ENCODE measurements around the gene CIDEB.
A peak's percentile ranks its signal among the peaks of the same experiment; 100 is the strongest.
"Not testable (repeated sequence)": the region's sequence is repeated elsewhere in the genome, so short reads cannot be mapped to it uniquely, and the experiment has no call there.

Gene CIDEB

DNA sequence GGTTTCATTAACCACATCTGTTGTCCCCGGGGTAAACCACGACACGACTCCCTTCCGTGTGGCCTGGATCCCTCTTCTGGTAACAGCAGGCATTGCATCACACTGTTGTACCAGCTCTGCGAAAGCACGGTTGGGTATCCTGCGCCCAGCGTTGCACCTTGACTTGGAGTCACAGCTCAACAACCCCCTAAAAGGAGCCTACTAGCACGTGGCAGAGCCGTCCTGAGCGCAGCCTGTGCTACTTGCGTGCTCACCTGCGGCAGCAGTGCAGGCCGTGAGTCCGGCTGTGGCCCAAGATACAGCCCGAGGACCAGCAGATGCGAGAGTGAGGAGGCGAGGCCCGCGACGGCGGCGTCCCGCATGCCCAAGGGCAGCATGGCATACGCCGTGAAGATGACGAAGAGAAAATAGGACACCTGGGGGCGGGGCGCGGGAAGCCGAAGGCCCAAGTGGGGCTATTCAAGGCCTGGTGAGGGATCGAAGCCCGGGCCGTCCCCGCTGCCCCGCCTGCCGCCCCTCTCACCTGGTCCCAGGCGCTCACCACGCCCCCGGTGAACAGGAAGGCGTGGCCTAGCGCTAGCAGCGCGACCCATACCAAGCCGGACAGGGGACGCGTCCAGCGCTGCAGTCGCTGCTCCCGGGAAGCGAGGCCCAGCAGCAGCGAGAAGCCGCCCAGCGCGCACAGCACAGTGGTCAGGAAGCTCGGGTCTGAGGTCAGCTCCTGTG lies 24.7 kb upstream of the CIDEB start:
- DNase-seq (ENCODE audit: low spot score) (peak; percentile 7), FAIRE-seq (no peak)

DNA sequence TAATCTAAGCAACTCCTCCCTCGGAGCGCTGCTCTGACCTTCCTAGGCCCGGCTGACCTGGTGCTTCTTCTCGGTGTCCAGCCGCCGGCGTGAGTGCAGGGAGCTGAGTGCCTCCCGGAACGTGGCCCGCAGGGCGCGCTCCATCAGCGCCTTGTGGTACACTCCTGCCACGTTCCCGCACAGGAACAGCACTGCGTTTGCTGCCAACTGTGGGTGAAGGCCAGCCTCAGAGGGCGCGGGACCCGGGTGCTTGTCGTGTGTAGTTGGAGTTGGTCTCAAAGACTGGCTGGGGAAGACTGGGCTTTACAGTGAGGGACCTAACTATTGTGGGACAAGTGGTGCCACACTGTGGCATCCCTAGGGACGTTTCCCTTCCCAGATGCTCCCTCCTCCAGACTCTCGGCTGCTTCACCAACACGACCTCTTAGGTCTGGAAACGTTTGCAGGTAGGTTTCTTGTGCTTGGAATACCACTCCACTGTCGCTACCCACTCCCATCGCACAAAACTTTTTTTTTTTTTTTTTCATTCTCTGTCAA lies 24.0 kb upstream of the CIDEB start:
- no peak for DNase-seq (ENCODE audit: low spot score)
- no peak for FAIRE-seq

DNA sequence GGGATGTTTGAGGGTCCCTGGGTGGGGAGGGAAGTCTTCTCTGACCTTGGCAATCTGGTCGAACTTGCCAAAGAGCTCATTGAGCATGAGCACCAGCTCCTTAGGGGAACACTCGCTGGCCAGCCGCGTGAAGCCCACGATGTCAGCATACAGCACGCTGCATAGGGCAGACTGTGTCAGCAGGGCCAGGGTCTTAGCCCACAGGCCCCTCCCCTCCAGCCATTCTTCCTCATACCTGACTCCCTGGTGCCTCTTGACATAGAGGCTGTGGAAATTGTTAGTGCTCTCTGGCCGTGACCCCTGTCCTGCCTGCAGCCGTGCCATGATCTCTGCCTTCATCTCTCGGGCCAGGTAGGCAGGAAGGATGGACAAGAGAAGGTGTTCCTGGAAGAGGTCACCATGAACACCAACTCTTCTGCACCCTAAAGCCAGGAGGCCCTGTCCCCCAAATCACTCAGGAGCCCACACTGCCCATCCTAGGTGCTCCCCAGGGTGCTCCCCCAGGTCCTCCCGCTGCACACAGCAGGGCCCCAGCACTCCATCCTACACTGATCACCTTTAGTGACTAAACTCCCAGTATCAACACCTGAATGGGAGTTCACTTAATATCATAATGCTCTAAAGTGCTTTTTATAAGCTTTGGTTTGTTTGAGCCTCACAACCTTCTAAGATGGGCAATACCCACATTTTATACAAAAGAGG lies 23.3 kb upstream of the CIDEB start:
- FAIRE-seq: no peak

DNA sequence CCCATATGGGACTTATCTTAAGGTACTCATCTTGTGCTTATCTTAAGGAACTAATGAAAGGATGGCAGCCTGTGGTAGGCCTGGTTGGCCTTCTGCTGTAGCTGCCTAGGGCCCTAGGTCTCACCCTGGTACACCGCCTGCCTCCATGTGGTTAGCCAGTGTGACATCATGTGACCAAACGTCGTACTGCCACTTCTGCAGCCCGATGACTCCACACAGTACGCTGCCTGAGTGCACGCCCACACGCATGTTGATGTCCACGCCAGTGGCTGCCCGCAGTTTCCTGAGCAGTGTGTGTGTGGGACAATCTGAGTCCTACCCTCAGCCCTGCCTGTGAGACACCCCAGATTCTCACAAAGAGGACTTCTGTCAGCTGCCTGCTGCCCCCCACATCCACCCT lies 22.0 kb upstream of the CIDEB start:
- FAIRE-seq: no peak
- no peak for DNase-seq (ENCODE audit: low spot score)

More for the DNA sequence above, 23.3 kb upstream of the CIDEB start:
- no peak for DNase-seq (ENCODE audit: low spot score)

DNA sequence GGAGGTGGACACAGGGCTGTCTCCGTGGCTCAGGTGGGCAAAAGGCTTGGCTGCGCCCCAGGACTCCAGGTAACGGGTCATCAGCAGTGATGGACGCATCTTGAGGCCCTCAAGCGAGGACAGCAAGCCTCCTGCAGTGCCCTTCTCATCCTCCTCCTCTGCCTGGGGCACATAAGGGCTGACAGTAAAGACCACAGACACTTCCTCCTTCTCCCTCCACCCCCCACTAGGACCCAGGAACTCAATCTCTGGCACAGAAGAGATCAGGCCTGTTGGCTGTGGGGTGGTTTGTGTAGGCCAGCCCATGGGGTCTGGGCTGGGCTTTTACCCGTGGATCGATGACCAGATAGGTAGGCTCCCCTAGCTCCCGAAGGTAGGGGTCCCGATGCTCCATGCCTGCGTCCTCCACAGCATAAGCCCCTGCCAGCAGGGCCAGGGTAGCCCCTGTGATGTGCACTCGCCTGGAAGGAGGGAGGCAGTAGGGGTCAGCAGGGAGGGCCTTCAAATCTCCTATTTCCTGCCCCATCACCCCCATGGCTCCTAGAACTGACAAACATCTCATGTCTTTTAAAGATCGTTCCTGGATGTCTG lies 21.4 kb upstream of the CIDEB start:
- FAIRE-seq: no peak
- DNase-seq (ENCODE audit: low spot score): no peak

DNA sequence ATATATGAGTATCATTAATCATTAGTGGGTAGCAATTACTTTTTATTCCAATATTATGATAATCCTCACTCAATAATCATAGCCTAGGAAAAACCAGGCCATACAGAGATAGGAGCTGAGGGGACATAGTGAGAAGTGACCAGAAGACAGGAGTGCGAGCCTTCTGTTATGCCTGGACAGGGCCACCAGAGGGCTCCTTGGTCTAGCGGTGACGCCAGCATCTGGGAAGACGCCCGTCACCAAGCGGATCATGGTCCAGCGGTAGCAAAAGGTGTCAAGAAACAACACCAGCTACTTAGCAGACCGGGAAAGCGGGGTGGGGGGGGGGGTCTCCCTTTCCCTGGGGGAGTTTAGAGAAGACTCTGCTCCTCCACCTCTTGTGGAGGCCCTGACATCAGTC lies 20.1 kb upstream of the CIDEB start:
- not testable (repeated sequence) for DNase-seq (ENCODE audit: low spot score); FAIRE-seq

DNA sequence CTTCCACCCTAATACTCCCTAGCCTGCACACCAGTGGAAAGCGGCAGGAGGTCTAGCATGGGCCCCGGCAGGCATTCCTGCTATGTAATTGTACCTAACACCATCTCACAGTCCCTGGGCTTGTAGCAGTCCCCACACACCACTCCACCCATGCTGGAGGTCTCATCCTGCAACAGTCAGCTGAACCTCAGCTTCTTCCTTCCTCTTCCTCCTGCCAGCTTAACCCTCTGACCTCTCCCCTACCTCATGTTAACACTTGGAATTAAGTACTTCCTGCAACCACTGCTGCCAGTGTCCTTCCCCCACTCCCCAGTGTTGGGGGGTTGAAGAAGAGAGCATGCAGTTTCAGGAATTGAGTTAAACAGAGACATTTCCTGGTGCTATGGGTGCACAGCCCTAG lies 19.5 kb upstream of the CIDEB start:
- FAIRE-seq (no peak), DNase-seq (ENCODE audit: low spot score) (no peak)

DNA sequence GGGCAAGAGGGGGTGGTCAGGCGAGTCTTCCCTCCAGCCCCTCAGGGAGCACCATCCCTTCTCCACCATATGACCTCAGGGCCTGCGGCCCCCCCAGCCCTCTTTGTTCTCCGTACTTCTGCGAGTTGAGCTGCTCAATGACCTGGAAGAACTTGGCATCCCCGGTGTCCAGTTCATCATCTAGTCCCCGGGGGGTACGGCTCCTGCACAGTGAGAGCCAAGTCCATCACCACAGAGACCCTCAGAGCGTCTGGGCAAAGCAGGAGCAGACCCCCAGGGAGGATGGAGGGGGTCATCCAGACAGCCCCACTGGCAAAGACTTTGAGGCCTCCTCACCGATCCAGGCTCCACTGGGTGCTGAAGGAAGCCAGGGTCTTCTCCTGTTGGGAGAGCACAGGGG lies 18.2 kb upstream of the CIDEB start:
- FAIRE-seq (no peak), DNase-seq (ENCODE audit: low spot score) (no peak)

DNA sequence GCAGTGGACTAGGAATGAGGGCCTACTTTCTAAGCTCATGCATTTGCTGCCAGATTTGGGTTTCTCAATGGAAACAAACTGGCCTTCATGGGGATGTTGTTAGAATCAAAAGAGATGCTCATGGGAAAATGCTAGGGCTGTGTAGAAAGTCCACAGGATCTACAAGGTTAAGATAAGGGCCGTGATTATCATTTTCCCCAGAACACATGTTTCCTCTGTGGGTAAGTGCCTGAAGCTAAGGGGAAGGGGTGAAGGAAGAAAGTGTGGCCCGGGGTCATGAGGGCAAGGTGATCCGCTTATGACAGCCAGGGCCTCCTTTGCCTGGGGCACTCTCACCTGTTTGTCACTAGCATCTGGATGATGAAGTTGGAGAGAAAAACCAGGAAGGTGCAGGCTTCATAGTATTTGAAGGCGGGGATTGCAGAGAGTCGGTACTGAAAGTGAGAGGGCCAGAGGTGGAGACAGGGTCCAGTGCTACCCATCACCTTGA lies 17.3 kb upstream of the CIDEB start:
- FAIRE-seq (no peak), DNase-seq (ENCODE audit: low spot score) (no peak)

DNA sequence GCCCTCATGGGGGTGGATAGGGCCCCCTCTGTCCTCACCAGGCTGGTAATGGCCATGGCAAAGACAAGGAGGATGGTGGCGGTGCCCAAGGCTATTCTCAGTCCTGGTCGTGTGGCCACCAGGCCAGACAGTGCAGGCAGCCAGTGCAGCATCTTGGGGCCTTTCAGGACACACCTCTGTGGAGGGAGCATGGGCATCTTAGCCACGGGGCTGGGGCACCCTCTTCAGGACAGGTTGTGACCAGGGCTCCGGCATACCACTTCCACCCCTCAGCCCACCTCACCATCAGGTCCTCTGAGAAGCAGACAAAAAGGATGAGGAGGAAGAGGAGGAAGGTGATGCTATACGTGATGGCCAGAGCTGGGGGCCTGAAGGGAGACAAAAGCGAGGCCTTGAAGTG lies 16.2 kb upstream of the CIDEB start:
- no peak for FAIRE-seq

DNA sequence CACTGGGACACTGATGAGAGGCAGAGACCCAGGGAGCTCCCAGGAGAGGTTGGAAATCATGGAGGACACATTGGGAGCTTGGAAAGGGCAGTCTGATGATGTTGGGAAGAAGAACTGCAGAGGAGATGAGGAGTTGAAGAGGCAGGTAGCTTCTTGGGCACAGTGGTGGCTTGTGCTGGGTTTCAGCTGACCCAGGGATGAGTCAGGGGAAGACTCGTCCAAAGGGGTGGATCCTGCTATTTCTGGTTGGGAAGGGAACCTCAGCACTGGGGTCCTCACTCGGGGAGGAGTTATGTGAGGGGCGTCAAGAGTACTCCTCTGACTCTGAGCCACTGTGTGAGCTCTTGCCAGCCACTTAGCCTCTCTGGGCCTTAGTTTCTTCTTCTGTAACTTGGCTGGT lies 15.6 kb upstream of the CIDEB start:
- FAIRE-seq: no peak

More for the DNA sequence above, 16.2 kb upstream of the CIDEB start:
- DNase-seq (ENCODE audit: low spot score): no peak

DNA sequence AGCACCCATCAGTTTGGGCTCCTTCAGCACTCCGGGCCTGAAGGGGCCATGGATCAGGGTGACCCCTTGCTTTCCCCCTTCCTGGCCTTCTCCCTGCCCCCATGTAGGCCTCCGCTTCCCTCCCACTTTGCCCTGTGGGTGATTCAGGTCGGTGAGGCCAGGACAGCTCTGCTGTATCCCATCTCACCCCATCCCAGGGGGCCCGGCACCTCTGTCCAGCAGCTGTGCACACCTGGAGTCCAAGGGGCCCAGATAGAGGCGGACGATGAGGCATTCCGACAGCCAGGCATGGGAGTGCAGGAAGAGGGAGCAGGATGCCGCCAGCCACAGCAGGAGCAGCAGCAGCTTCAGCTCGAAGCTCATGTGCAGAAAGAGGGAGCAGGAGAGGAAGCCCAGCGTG lies 14.9 kb upstream of the CIDEB start:
- DNase-seq (ENCODE audit: low spot score) (no peak), FAIRE-seq (no peak)

More for the DNA sequence above, 15.6 kb upstream of the CIDEB start:
- no peak for DNase-seq (ENCODE audit: low spot score)

DNA sequence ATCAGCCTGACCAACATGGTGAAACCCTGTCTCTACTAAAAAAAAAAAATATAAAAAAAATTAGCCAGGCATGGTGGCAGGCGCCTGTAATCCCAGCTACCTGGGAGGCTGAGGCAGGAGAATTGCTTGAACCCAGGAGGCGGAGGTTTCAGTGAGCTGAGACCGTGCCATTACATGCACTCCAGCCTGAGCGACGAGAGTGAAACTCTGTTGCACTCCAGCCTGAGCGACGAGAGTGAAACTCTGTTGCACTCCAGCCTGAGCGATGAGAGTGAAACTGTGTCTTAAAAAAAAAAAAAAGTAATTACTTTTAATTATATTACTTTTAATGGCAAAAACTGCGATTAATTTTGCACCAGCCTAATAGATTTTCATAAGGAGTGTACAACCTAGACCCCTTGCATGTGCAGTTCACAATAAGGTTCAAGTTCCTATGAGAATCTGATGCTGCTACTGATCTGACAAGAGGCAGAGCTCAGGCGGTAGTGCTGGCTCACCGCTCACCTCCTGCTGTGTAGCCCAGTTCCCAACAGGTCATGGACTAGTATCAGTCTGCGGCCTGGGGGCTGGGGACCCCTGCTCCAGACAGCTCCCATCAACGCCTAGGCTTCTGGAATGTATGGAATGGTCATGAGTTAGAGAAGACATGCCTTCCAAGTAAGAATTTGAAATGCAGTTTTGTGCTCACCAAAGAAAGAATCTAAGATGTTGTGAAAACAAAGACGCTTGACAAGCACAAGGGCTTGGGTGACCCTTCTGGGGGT lies 13.6 kb upstream of the CIDEB start:
- DNase-seq (ENCODE audit: low spot score) (no peak), FAIRE-seq (no peak)

DNA sequence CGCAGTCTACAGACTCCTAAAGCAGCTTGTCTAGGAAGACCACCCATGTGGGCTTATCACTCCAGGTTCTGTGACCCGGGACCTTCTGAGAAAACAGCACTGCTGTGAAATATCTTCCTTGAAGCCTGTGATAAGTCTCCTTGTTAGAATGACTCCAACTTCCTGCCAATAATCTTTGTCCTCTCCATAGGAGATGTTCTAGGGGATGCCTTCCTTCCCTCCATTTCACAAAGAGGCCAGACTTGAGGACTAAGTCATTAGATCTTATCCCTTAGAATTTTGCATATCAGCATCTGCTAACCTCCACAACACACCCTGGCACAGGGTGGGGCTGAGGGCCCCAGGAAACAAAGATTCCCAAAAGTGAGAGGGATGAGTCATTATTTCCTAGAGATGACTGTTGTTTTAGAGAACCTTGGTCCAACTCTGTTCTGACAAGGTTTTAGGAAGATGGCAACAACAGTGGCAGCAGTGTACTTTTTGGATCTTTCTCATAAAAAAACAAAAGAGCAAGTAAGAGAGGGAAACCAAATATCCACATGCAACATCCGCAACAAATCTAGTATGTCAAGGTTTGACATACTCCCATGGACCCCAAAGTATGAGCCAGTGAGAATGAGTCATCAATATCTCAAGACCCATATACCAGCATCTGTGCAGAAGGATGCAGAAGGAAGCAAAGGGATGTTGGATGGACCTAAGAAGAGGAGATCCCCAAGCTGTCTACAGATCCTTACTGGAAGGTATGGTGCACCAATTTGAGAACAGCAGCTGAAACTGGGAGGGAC lies 9.6 kb upstream of the CIDEB start:
- FAIRE-seq: no peak
- DNase-seq (ENCODE audit: low spot score): no peak

DNA sequence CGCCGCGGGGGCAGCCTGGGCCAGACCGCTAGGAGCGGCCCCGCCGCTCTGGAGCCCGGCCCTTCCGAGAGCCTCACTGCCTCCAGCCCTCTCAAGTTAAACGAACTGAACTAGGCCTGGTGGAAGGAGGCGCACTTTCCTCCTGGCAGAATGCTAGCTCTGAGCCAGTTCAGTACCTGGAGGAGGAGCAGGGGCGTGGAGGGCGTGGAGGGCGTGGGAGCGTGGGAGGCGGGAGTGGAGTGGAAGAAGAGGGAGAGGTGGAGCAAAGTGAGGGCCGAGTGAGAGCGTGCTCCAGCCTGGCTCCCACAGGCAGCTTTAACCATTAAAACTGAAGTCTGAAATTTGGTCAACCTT lies 8.8 kb upstream of the CIDEB start:
- FAIRE-seq: no peak

DNA sequence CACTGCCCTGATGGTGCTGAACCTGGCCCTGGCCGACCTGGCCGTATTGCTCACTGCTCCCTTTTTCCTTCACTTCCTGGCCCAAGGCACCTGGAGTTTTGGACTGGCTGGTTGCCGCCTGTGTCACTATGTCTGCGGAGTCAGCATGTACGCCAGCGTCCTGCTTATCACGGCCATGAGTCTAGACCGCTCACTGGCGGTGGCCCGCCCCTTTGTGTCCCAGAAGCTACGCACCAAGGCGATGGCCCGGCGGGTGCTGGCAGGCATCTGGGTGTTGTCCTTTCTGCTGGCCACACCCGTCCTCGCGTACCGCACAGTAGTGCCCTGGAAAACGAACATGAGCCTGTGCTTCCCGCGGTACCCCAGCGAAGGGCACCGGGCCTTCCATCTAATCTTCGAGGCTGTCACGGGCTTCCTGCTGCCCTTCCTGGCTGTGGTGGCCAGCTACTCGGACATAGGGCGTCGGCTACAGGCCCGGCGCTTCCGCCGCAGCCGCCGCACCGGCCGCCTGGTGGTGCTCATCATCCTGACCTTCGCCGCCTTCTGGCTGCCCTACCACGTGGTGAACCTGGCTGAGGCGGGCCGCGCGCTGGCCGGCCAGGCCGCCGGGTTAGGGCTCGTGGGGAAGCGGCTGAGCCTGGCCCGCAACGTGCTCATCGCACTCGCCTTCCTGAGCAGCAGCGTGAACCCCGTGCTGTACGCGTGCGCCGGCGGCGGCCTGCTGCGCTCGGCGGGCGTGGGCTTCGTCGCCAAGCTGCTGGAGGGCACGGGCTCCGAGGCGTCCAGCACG lies 8.2 kb upstream of the CIDEB start:
- FAIRE-seq: no peak
- DNase-seq (ENCODE audit: low spot score): no peak

More for the DNA sequence above, 8.8 kb upstream of the CIDEB start:
- no peak for DNase-seq (ENCODE audit: low spot score)

DNA sequence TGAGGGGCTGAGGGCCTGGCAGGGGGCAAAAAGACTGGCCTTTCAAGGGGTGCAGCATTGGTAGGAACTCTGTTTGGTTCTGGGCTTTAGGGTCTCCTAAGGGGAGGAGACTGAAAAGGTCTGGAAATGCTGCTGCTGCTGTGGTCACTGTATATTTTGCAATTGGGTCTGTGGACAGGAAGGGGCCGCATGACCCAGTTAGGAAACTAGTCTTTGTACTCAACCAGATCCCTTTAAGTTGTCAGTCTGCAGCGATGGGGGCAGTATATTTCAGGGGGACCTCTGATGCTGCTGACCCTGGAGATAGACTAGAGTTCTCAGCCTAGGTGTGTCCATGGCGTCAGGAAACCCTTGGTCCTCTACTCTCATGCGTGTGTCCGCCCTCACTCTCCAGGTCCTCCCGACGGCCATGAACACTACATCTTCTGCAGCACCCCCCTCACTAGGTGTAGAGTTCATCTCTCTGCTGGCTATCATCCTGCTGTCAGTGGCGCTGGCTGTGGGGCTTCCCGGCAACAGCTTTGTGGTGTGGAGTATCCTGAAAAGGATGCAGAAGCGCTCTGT lies 7.5 kb upstream of the CIDEB start:
- no peak for FAIRE-seq
- no peak for DNase-seq (ENCODE audit: low spot score)

DNA sequence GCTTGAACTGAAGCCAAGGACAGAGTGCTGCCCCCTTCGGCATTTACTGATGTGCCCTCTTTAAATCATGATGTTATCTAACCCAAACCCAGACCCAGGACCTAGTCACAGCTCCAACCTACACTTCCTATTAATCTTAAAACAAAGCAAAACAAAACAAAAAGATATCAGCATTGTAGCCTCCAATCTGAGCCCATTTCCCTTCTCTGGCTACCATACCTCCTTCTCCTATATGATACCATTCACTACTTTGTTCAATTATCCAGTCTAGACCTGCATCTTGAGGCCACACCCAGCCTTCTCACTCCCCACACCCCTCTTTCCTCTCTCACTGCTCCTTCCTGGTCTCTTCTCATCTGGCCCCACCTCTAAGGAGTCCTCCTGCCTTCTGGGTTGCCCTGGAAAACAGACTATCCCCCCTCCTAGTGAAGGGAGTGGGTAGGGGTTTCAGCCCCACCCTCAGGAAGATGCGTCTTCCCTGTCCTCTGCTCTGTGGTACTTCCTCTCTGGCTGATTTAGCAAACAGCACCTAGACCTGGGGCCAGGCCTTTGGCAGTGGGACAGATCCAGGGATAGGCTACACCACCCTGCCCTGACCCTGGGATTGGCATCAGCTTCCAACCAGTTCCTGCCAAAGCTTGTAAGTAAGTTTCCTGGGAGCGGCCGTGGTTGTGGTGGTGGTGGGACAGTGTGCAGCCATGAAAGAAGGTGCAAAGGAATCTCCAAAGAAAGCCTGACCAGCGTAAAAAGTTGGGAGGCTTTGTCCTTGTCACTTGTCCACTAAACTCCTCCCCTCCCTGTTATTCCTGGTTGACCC lies 6.8 kb upstream of the CIDEB start:
- no peak for FAIRE-seq
- no peak for DNase-seq (ENCODE audit: low spot score)

DNA sequence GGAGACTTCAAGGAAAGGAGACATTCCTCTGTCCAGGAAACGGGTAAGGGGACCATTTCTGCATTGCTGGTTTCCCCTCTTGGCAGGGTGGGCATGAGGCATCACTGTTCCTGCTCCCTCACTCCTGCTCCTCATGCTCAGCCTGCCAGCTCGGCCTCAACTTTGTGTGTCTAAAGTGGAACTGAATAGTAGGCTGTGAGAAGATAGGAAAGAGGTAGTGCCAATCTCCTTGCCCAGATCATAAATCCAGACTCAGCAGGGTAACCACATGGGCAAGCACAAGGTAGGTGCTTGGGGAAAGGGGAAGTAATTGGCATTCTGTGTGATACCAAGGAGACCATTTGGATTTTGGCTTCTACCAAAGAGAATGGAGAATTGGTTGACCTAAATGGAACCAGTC lies 6.1 kb upstream of the CIDEB start:
- DNase-seq (ENCODE audit: low spot score) (no peak), FAIRE-seq (no peak)

All from RCC 7860 (cell line).